SJSA1 (cell line): ENCODE data around the gene TMEM139. TPM values are rescaled to one million over a fixed set of nuclear protein-coding genes. Genes with fewer than 3 reads are reported as not detected.

Source experiments
- DNase-seq, 2 experiments: peaks; one replicate each; pipeline ENCODE4 v3.0.0-alpha.2; 2015 to 2020; ENCODE audit warnings: low spot score in 2 of 2, low read depth in 1 of 2
- H3K27ac ChIP-seq: fragments of 250-450 bp; sonication (Bioruptor Pico); 2 replicates; pipeline ENCODE4 v1.5.1; 2020; ENCODE audit warnings: mild to moderate bottlenecking, moderate library complexity
- H3K27me3 ChIP-seq: fragments of 250-450 bp; sonication (Bioruptor Pico); replicated peaks from 2 replicates; pipeline ENCODE4 v1.5.1; 2020; ENCODE audit warnings: mild to moderate bottlenecking, moderate library complexity
- H3K36me3 ChIP-seq: fragments of 250-450 bp; sonication (Bioruptor Pico); 2 replicates; pipeline ENCODE4 v1.5.1; 2020; ENCODE audit warnings: mild to moderate bottlenecking
- H3K4me1 ChIP-seq: fragments of 250-450 bp; sonication (Bioruptor Pico); replicated peaks from 2 replicates; pipeline ENCODE4 v1.6.1; 2021; ENCODE audit warnings: mild to moderate bottlenecking
- H3K4me3 ChIP-seq: fragments of 250-450 bp; sonication (Bioruptor Pico); 2 replicates; pipeline ENCODE4 v1.5.1; 2020; ENCODE audit warnings: mild to moderate bottlenecking
- H3K9me3 ChIP-seq: fragments of 250-450 bp; sonication (Bioruptor Pico); replicated peaks from 2 replicates; pipeline ENCODE4 v1.5.1; 2020; ENCODE audit warnings: mild to moderate bottlenecking
- total RNA-seq: library from RNA; depleted of rRNA; stranded (reverse); fragments of >200 nt; shearing (Covaris generic); gene quantifications from 2 replicates; pipeline ENCODE4 v1.2.3, GENCODE V29; 2014; rRNA removed

TMEM139 gene
- not detected in 2 replicates for total RNA-seq

DNA sequence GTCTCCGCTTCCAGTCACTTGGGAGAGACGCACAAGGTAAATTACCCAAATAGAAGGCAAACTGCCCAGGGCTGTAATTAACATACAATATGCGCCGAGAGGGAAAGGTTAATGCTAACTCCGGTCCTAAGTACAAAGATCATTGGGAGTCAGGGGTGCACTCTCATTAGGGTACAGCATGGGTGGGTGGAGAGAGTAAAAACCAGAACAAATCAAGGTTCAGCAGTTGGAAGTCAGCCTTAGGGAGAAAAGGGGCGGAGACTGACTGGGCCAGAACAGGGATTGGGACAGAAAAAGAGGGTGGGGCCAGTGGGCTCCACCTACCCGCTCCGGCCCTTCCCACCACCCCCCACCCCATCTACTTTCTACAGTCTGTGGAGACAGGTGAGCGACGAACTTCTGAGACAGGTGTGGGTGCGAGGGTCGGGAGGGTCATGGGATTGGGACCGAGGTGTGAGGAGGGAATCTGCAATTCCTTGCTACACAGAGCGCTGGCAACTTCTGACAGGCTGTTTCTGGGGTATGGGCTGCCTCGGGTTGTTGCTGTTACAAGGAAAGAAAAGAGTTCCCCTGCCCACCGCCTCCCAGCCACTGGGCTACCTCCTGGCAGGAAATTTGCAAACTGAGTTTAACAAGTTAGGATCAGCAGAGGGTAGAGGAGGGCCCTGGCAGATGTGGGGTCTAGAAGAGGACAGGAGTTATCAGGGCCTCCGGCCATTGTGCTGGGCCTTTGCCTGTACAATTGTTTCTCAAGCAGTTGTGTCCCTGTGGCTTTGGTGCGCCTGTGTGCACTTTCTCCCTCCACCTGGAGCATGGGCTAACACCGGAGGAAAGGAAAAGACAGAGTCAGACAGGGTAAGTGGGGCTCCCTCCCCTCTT, at the start of gene TMEM139:
Gene TMEM139 (plus strand): TSS at position 368 of the 879 bp plus-strand sequence. CDS start 1,000 bp downstream, outside the sequence.
- peaks cover 14% of the 10 kb centered on the region for H3K4me1 ChIP-seq
- no peak within 1 kb of the TSS for H3K27ac ChIP-seq
- H3K9me3 ChIP-seq, result peaks cover 2% of the 10 kb centered on the region; the same call in 1 of the 2 replicates
- no peaks in the 10 kb centered on the region for H3K27me3 ChIP-seq
- no peak within 1 kb of the TSS for H3K4me3 ChIP-seq
- H3K36me3 ChIP-seq, result peaks cover 6% of the 10 kb centered on the region
- DNase-seq, result no peak

DNA sequence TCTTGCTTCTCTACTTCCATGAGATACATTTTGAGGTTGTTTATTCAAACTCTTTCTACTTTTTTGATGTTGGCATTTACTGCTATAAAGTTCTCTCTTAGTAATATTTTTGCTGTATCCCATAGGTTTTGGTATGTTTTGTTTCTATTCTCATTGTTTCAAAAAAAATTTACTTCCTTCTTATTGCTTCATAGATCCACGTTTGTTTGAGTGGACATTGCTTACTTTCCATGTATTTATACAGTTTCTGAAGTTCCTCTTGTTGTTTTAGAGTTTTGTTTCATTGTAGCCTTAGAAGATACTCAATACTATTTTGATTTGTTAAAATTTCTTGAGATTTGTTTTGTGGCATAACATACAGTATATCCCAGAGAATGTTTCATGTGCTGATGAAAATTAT, 49.2 kb upstream of the TMEM139 start:
- no peaks in the 10 kb centered on the region for H3K27me3 ChIP-seq
- H3K4me3 ChIP-seq, result no peak overlapping the region
- no peak for DNase-seq
- no peaks in the 10 kb centered on the region for H3K9me3 ChIP-seq
- H3K27ac ChIP-seq, result no peak overlapping the region
- H3K36me3 ChIP-seq, result no peaks in the 10 kb centered on the region
- peaks cover 3% of the 10 kb centered on the region; the same call in 1 of the 2 replicates for H3K4me1 ChIP-seq

DNA sequence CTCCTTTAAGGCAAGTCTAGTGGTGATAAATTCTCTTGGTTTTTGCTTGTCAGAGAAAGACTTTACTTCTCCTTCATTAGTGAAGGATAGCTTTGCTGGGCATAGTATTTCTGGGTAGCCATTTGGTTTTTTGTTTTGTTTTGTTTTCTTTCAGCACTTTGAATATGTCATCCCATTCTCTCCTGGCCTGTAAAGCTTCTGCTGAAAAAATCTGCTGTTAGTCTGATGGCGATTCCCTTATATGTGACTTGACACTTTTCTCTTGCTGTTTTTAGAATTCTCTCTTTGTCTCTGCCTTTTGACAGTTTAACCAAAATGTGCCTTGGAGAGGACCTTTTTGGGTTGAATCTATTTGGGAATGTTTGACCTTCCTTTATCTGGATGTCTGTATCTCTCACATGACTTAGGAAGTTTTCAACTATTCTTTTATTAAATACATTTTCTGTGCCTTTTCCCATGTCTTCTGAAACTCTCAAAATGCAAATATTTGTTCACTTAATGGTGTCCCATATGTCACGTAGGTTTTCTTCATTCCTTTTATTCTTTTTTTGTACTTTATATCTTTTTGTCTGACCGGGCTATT, 48.3 kb upstream of the TMEM139 start:
- no peak for DNase-seq
- no peaks in the 10 kb centered on the region for H3K36me3 ChIP-seq

DNA sequence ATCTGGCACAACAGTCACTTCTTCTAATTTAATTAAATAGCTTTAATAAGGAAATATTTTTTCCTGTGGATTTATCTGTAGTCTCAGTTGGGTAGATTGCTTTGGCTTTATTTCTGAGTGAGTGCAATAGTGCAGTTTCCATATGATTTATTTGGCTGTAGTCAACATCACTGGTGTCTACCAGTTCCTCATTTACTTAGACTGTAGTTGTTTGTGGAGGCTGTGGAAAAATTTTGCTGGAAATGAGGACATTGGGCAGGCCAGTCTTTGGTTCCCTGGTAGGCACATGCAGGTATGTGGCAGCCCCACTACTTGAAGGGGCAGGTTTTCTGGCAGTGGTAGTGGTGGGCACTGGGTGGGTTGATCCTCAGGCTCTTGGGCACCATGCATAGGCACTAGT, 47.4 kb upstream of the TMEM139 start:
- Histone ChIP-seq H3K36me3 (no peaks in the 10 kb centered on the region), H3K4me1 (peaks cover 7% of the 10 kb centered on the region), H3K9me3 (no peaks in the 10 kb centered on the region)

More for the DNA sequence above, 48.3 kb upstream of the TMEM139 start:
- Histone ChIP-seq H3K27ac (no peak overlapping the region), H3K27me3 (no peaks in the 10 kb centered on the region), H3K4me3 (no peak overlapping the region), H3K9me3 (no peaks in the 10 kb centered on the region), H3K4me1 (peaks cover 7% of the 10 kb centered on the region)

DNA sequence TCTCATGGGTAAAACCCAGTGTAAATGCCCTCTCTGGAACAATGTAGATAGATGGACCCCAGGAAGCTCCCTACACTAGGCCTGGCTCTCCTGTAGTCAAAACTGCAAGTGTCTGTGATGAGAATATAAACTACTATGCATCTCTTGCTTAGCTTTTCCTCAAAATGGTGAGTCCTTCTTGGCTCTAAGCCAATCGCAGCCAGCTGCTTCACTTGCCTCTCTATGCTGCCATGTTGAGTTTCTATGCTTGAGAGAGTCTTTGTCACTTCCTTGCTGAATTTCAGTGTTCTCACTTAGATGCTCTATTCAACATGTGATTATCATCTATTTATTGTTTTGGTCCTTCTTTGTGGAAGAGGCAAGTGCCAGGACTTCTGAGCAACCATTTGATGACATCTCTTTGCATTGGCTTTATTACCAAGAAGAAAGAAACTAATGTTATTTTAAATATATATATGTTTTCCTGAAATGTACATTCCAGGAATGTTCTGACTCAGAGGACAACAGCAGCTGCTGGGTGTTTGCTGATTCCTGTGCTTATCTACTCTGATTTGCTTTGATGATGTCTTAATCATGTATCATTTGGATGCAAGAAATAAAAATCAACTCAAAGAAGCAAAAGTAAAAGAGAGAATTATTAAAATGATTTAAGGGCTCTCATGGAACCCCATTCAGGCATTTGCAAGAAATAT, 46.3 kb upstream of the TMEM139 start:
- no peaks in the 10 kb centered on the region for H3K9me3 ChIP-seq
- H3K4me1 ChIP-seq, result peaks cover 7% of the 10 kb centered on the region
- no peaks in the 10 kb centered on the region for H3K36me3 ChIP-seq
- no peak for DNase-seq
- H3K4me3 ChIP-seq, result no peak overlapping the region
- no peaks in the 10 kb centered on the region for H3K27me3 ChIP-seq
- H3K27ac ChIP-seq, result no peak overlapping the region

More for the DNA sequence above, 47.4 kb upstream of the TMEM139 start:
- H3K27me3 ChIP-seq, result no peaks in the 10 kb centered on the region
- H3K27ac ChIP-seq, result no peak overlapping the region
- no peak for DNase-seq
- no peak overlapping the region for H3K4me3 ChIP-seq

DNA sequence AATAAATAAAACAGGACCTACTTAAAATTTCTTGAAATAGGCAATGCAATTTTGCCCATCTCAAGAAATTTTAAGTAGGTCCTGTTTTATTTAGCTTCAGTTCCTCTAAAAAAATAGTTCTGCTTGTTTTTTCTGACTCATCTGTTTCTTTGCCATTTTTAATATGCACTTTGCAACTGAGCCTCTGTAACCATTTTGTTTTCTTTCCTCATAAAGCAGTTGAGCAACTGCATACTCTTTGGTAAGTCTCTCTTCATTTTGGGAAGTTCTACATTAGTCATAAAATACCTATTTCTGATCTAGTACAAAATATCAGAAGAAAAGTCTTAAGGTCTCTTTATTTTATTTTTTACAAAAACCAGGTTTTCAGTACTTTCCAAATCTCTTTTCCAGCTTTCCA, 44.9 kb upstream of the TMEM139 start:
- H3K36me3 ChIP-seq, result no peaks in the 10 kb centered on the region
- H3K4me1 ChIP-seq, result peaks cover 7% of the 10 kb centered on the region
- no peak overlapping the region for H3K4me3 ChIP-seq
- no peak for DNase-seq
- no peaks in the 10 kb centered on the region for H3K9me3 ChIP-seq
- no peaks in the 10 kb centered on the region for H3K27me3 ChIP-seq
- no peak overlapping the region for H3K27ac ChIP-seq

DNA sequence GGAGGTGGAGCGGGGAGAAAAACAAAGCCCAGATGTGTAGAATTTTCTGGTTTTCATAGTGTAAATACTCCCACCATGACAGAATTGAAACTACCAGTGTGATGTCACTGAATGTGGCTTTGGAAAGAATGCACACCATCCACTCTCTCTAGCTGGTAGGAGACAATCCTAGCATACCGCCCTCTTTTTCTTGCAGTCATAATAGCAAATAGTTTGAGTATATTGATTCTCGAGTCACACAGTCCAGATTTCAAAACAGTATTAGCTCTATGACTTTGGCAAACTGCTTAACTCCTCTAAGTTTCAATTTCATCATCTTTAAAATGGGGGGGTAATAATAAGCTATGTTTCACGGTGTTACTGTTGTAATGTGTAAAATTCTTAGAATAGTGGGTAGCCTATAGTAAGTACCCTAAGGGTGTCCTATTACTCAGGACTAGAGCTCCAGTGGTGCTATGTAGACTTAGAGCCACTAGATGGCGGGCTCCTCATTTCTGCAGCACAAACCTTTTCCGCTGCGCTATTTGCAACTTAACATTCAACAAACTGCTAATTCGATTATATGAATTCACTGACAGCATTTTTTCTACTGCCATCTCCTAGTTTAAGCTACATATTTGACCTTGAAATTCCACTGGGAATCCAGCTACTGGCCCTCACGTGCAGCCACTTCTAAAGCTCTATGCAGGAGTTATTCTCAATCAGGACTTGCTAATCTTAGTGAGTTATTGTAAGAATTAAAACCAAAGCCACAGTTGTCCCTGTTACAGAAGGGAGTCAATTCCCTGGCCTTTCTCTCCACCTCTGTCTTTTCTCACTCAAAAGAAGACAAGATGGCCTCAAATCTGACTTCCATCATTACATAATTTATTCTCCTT, 44.2 kb upstream of the TMEM139 start:
- Histone ChIP-seq H3K36me3 (no peaks in the 10 kb centered on the region), H3K27ac (peak overlapping the region; percentile 29), H3K27me3 (no peaks in the 10 kb centered on the region), H3K4me1 (peaks cover 14% of the 10 kb centered on the region), H3K9me3 (no peaks in the 10 kb centered on the region), H3K4me3 (no peak overlapping the region)
- peak; percentile 56 to 80 for DNase-seq

DNA sequence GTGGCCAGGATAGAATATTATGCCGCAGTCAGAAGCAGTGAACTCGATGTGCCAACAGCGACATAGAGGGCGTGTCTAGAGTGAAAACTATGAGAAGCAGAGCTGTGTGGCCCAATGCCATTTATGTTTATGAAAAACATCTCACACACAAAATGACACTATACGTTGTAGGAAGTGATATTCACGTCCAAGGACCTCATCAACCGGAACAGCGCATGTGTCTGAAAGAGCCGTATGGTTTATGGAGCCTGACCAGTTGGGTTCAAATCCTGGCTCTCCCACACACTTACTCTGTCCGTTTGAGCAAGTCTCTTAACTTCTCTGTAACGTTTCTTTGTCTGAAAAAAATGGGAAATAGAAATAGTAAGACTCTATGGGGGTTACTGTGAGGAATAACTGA, 42.5 kb upstream of the TMEM139 start:
- H3K36me3 ChIP-seq, result no peaks in the 10 kb centered on the region
- H3K4me1 ChIP-seq, result peaks cover 15% of the 10 kb centered on the region
- no peaks in the 10 kb centered on the region for H3K9me3 ChIP-seq
- no peak overlapping the region for H3K27ac ChIP-seq
- no peak for DNase-seq
- H3K4me3 ChIP-seq, result no peak overlapping the region
- peaks cover 4% of the 10 kb centered on the region; the same call in 1 of the 2 replicates for H3K27me3 ChIP-seq

DNA sequence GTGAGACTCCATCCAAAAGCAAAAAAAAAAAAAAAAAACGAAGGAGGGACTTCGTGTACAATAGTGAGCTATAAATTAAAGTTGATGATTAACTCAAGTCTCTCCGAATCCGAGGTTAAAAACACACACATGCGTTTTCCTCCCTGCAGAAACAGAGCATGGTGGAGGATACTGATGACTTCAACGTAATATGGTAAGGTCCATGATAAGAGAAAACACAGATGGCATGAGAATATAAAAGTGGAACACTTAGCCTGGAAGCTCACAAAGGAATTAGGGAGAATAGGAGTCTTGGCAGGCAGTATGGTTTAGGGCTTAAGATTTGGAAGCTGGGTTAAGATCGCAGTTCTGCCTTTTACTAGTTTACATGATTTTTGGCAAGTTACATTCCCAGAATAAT, 41.6 kb upstream of the TMEM139 start:
- Histone ChIP-seq H3K36me3 (no peaks in the 10 kb centered on the region), H3K27me3 (peaks cover 4% of the 10 kb centered on the region; the same call in 1 of the 2 replicates), H3K4me1 (peaks cover 15% of the 10 kb centered on the region)

DNA sequence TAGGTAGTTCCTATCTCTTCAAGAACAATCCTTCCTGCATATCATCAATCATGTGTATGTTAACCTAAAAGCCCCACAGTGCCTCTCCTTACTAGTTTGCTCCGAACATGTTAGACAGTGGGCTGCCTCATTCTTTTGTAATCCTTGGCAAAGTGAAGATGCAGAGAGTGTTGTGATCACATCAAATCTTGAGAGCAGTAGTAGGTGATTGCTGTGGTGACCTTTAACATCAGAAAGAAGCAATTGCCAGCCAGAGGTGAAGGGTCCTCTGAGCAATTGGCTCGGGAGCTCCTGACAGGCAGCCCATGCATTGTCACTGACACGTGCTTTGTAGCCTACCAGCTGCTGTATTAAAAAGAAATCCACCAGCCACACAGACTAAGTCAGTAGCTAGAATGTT, 41.1 kb upstream of the TMEM139 start:
- Histone ChIP-seq H3K9me3 (no peaks in the 10 kb centered on the region), H3K4me3 (no peak overlapping the region), H3K27ac (no peak overlapping the region), H3K27me3 (peaks cover 4% of the 10 kb centered on the region; the same call in 1 of the 2 replicates), H3K36me3 (no peaks in the 10 kb centered on the region), H3K4me1 (peaks cover 15% of the 10 kb centered on the region)
- DNase-seq, result no peak

More for the DNA sequence above, 41.6 kb upstream of the TMEM139 start:
- no peak for DNase-seq
- H3K27ac ChIP-seq, result no peak overlapping the region
- H3K9me3 ChIP-seq, result no peaks in the 10 kb centered on the region
- no peak overlapping the region for H3K4me3 ChIP-seq

DNA sequence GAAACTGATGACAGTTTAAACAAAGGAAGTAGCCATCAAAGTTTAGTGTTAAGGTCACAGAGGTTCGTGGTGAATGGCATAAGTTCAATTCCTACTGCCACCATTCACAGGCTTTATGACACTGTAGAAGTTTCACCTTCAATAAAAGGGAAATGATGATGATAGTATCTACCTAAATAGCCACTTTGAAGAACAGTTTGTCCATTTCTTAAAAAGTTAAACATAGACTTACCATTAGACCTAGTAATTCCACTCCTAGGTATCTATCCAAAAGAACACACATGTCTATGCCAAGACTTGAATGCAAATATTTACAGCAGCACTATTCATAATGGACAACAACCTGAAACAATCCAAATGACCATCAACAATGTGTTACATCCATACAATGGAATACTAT, 40.4 kb upstream of the TMEM139 start:
- DNase-seq, result no peak
- peaks cover 15% of the 10 kb centered on the region for H3K4me1 ChIP-seq
- no peaks in the 10 kb centered on the region for H3K36me3 ChIP-seq
- H3K27ac ChIP-seq, result no peak overlapping the region
- peaks cover 4% of the 10 kb centered on the region; the same call in 1 of the 2 replicates for H3K27me3 ChIP-seq
- no peaks in the 10 kb centered on the region for H3K9me3 ChIP-seq
- no peak overlapping the region for H3K4me3 ChIP-seq

DNA sequence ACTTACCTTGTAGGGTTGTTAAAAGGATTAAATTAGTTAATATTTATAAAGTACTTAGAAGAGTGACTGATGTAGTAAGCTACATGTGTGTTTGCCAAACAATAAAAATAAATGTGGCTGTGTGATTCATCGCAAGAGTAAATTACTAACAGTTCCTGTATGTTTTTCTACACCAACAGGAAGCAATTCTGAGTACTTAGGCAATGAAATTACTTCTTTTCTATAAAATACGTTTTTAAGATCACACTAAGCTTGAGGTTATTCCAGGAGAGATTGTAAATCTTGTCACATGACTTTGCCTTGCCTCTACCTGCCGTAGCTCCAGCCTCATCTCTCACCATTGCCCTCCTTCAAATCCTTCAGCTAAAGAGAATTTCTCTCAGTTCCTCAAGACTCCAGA, 39.6 kb upstream of the TMEM139 start:
- DNase-seq, result peak in 1 of 2 experiments; percentile 14
- peaks cover 15% of the 10 kb centered on the region for H3K4me1 ChIP-seq
- H3K27ac ChIP-seq, result no peak overlapping the region
- H3K27me3 ChIP-seq, result peaks cover 4% of the 10 kb centered on the region; the same call in 1 of the 2 replicates
- no peaks in the 10 kb centered on the region for H3K9me3 ChIP-seq
- H3K4me3 ChIP-seq, result no peak overlapping the region
- H3K36me3 ChIP-seq, result no peaks in the 10 kb centered on the region

DNA sequence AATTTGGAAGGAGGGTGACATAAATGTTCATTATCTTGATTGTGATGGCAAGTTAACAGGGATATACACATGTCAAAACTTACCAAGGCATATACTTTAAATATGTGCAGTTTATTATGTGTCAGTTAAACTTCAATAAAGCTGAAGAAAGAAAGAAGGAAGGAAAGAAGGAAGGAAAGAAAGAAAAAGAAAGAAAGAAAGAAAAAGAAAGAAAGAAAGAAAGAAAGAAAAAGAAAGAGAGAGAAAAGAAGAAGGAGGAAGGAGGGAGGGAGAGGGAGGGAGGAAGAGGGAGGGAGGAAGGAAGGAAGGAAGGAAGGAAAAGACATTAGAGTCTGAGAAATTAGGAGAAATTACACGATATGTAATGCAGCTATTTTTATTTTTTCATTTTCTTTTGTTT, 37.4 kb upstream of the TMEM139 start:
- Histone ChIP-seq H3K36me3 (no peaks in the 10 kb centered on the region), H3K4me3 (no peak overlapping the region), H3K4me1 (peaks cover 8% of the 10 kb centered on the region), H3K27ac (no peak overlapping the region), H3K9me3 (no peaks in the 10 kb centered on the region), H3K27me3 (peaks cover 4% of the 10 kb centered on the region; the same call in 1 of the 2 replicates)
- no peak for DNase-seq
